Omental fat pad (tissue), 4 donors: ENCODE data around the gene MIA. TPM values are rescaled to one million over a fixed set of nuclear protein-coding genes. Genes with fewer than 3 reads are reported as not detected.

ENCODE experiments used
- ATAC-seq: fragments of 150-250 bp; one replicate; pipeline ENCODE4 v1.9.1; 2016; ENCODE audit warnings: mild to moderate bottlenecking, moderate library complexity; ENCODE audit not compliant: low FRiP score
- DNase-seq: peaks from one replicate; pipeline ENCODE4 v3.0.0-alpha.2; 2019; ENCODE audit warnings: low spot score
- CTCF ChIP-seq, 3 donors: fragments of 450-650 bp; IDR thresholded peaks; one replicate each; pipeline ENCODE4 v1.5.1; 2016 to 2017; ENCODE audit warnings: antibody characterized with exemption in 3 of 3, mild to moderate bottlenecking in 3 of 3, moderate library complexity in 2 of 3
- total RNA-seq, 4 donors: library from RNA; depleted of rRNA; stranded (reverse); fragments of >200 nt; gene quantifications; one replicate each; pipeline ENCODE4 v1.1.0, GENCODE V29; 2016

The MIA gene
- total RNA-seq, 4 donors from 2014 or later: not detected

GRCh38 chr19:40775632-40776022, 306 bp downstream of the MIA start:
- no peak for DNase-seq
- TF ChIP-seq CTCF (IDR thresholded peaks at IDR 0.05): no peak
- no peak for ATAC-seq

- no peak for ATAC-seq
- no peak for TF ChIP-seq CTCF (IDR thresholded peaks at IDR 0.05)
- no peak for DNase-seq
These were observed 1.0 kb downstream of the MIA start for GRCh38 chr19:40776364-40776763.

- ATAC-seq: peak; percentile 87
- TF ChIP-seq CTCF (IDR thresholded peaks at IDR 0.05): no peak
- peak; percentile 97 for DNase-seq
These were observed 1.8 kb downstream of the MIA start for GRCh38 chr19:40776932-40777644.

- ATAC-seq: no peak
- DNase-seq: no peak
- no peak for TF ChIP-seq CTCF (IDR thresholded peaks at IDR 0.05)
These were observed 2.3 kb downstream of the MIA start for GRCh38 chr19:40777645-40777936.

GRCh38 chr19:40777937-40778705, 2.8 kb downstream of the MIA start, which contains the start of gene RAB4B:
TSS of gene RAB4B (plus strand) at chr19:40778247. CDS start at chr19:40778376, 129 bp downstream.
- peak; percentile 95 for ATAC-seq
- peak; percentile 99 for DNase-seq
- TF ChIP-seq CTCF (IDR thresholded peaks at IDR 0.05): no peak

- DNase-seq: no peak
- ATAC-seq: no peak
- TF ChIP-seq CTCF (IDR thresholded peaks at IDR 0.05): no peak
These were observed 3.5 kb downstream of the MIA start for GRCh38 chr19:40778706-40779284.
